Fibroblast of lung (primary cell): Measurements from ENCODE around the gene KIF3A.

Source experiments
- CTCF ChIP-seq, 2 donors: IDR thresholded peaks in 1 of 2; conservative IDR thresholded peaks in 1 of 2; 1 replicate in 1 of 2; 2 replicates in 1 of 2; pipeline ENCODE4 v1.5.1; 2011 to 2012; ENCODE audit warnings: low read length in 2 of 2, control low read depth in 1 of 2, inconsistent platforms in 1 of 2, low read depth in 1 of 2, mild to moderate bottlenecking in 1 of 2
- EZH2 ChIP-seq: IDR thresholded peaks from 2 replicates; pipeline ENCODE4 v1.5.1; 2012; ENCODE audit warnings: low read length, control low read depth, mild to moderate bottlenecking; ENCODE audit errors: missing control alignments

GRCh38 chr5:132758451-132758850 lies 21.1 kb upstream of the KIF3A start:
- TF ChIP-seq CTCF (conservative IDR thresholded peaks at IDR 0.05 in 1 of 2, IDR thresholded peaks at IDR 0.05 in 1 of 2; ENCODE audit: low read depth in 1 of 2, low read length in 2 of 2) (no peak), EZH2 (no peak)
